GM19455 (cell line): ENCODE data around the gene GALNT17.

ENCODE experiments used
- ATAC-seq: cut with Tn5 transposase; IDR thresholded peaks from one replicate; pipeline ENCODE4 v1.9.1; 2021; ENCODE audit not compliant: unreplicated experiment

Gene GALNT17

DNA sequence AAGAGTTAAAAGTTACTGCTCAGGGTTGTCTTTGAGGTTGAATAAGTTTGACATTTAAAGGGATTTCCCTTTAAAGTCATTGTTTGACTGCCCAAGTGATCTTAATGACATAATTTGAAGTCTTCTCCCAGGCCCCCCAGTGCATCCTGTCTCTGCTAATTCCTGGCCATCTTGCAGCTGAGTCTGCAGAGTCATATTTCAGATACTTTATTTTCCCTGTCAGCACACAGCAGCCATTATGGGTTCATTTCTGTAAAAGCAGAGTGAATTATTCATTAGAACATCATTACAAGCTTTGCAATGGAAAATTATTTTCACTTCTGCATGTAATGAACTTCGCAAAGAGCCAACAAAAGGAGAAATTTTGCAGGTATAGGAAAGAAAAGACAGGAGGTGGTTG, 536.6 kb downstream of the GALNT17 start:
- ATAC-seq = no peak

DNA sequence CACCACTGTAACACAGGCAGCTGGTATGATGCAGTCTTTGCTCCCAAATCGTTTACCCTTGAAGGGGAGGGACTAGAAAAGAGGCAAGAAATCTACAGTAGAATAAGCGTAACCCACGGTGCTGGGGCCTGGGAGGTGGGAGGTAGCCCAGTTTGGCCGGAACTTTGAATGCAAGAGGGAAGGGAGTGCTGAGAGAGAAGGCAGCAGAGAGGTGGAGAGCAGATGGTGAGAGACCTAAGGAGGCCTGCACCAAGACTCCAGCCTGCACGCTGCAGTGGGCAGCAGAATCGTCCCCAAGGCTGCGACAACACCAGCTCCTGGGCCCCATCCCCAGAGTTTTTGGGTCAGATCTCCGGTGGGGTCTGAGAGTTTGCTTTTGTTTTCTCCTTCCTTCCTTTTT, 547.5 kb downstream of the GALNT17 start:
- ATAC-seq = no peak

DNA sequence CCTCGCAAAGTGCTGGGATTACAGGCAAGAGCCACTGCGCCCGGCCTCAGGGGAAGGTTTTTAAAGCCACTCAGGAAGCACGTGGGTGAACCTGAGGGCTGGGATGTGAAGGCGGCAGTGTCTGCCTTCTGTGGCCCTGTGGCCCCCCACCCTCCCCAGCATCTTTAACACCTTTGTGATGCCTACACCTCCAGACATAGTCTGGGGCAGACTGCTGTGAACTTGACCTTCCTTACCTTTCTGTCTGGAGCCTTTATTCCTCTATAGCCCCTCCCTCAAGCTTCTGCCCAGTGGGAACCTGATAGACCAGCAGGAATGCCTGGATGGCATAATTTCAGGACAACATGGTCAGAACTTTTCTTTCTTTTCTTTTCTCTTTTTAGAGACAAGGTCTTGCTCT, 550.2 kb downstream of the GALNT17 start:
- no peak for ATAC-seq

DNA sequence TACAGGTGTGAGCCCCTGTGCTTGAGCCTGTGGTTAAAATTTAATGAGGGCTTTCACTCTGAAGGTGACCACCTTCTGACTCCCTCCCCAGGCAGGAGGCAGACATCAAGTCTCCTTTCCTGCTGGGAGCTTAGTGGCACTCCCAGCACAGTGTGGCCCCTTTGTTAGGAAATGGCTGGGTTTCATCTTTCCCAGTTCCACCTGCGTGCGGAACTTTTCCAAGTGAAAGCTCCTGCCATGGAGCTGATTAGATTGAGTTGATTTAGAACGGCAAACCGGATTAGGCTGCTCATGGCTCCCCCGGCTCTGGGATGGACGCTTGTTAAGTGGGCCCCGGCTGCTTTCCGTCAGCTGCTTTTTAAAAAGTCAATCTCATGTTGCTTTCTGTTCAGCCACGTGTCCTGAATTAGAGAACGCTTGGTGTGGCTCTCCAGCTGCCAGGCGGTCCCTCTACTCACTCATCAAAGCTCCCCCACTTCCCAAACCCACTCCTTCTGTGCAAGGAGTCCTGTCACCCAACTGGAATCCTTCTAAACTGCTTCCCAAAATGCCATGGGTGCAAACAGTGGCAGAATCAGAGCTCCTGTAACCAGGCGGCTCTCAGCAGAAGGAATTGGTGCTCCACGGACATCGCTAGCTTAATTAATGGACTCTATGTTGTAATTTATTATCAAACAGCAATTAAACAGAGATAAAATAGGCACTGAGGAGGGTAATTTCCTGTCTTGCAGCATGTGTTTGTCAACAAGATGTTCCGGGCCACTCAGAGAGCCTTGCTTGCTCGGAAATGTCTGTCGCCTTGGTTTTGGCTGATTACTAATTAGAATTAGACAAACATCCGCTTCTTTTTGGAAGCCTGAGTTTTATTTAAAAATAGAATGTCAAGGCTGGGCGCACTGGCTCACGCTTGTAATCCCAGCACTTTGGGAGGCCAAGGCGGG, 551.2 kb downstream of the GALNT17 start:
- ATAC-seq = no peak

DNA sequence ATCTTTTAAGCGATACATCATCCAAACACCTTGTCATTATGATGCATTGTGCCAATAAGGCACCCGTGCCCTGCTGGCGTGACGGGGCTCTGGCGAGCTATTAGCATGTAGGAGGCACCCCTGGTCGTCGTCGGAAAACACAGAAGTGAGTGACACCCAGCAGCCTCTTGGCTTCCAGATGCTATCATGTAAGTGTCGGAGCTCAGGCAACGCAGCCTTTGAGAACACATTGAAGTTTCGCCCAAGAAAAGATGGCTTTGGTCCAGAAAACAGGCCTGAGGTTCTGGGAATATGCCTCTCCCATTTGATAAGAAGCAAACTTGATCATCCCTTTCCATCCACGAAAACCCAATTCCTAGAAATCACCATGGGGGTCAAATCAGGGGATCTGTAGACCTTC, 555.3 kb downstream of the GALNT17 start:
- no peak for ATAC-seq

DNA sequence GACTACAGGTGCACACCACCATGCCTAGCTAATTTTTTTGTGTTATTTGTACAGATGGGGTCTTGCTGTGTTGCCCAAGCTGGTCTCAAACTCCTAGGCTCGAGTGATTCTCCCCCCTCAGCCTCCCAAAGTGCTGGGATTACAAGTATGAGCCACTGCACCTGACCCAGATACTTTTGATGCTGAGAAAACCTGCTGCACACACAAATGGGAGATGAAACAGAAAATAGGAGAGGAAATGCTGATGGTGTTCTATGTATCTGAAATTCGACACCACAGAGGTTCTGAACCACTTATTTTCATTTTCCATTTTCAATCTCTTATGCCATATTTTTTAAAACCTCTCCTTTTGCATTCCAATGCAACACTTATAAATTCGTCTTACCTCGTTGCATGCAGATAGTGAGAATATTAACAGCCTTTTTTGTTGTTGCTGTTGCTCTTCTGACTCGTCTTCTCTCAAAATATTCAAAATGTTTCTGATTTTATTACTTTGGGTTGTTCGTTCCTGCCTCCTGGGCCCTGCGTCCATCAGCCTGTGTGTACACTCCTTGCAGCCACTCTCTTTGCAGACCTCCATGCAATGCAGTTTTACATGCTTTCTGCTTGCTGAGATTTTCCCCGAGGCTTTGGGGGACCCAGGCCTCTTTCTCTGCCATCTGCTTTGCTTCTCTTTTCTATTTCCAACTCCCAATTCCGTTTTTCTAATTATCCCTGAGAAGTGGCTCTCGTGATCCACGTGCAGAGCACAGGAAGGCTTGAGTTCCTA, 556.1 kb downstream of the GALNT17 start:
- no peak for ATAC-seq

DNA sequence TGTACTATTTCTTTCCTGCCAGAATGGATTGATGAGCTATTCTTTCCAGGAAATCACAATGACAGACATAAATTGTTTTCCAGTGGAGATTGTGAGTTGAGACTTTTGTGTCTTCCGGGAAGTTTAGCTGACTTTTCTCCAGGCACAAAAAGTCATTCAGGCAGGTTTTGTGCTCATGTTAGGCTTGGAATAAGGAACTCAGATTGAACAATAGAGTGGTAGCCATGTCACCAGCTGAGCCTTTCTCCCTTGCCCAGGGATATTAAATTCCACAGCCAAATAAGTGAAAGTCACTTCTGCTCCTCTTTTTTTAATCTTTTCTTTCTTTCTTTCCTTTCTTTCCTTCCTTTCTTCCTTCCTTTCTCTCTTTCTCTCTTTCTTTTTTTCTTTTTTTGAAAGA, 559.6 kb downstream of the GALNT17 start:
- ATAC-seq = no peak

DNA sequence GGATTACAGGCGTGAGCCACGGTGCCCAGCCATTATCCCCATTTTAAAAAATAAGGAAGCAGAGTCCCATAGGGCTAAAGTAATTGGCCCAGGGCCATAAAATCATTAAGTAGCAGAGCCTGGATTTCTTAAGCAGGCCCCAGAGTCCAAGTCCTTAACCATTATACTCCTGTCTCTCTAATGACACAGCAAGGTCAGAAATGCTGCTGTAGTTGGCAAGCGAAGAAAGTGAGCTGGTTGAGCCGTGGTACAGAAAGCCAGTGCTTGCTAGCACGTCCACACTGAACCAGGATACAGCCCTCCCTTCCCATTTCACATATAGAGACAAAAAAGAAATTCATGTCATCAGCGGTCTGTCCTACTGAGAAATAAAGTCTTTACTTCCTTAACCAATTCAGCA, 562.7 kb downstream of the GALNT17 start:
- no peak for ATAC-seq

DNA sequence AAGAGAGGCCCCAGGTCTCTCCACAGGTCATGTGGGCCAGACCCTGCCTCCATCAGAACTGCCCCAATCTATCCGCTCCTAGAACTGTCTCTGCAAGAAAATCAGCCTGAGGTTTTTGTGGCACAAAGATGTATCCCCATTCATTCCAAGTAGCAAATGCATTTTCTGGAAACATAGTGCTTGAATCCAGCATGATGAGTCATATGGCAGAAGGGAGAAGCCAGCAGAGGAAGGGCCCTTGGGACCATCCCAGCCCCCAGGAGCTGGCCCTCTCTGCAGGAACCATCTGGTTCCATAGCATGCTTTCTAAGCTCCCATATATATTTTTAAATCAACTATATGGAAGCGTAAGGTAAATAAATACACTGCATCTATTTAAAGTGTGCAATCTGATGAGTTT, 563.2 kb downstream of the GALNT17 start:
- ATAC-seq = no peak

DNA sequence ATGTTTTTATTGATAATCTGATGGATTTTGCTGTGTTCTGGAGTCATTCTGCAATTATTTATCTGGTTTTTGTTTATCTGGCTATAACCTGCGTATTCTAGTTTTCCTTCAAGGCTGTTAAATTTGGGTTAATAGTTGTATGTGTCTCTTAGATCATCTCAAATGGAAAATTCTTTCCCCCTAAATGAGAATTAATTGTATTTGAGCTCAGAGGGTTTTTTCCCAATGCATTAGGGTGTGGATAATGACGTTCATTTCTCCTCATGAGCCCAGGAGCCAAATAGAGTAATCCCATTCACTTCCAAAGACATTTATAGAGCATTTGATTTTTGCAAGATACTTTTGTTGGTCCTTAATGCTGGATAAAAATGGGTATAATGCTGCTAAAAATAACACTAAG, 564.6 kb downstream of the GALNT17 start:
- no peak for ATAC-seq

DNA sequence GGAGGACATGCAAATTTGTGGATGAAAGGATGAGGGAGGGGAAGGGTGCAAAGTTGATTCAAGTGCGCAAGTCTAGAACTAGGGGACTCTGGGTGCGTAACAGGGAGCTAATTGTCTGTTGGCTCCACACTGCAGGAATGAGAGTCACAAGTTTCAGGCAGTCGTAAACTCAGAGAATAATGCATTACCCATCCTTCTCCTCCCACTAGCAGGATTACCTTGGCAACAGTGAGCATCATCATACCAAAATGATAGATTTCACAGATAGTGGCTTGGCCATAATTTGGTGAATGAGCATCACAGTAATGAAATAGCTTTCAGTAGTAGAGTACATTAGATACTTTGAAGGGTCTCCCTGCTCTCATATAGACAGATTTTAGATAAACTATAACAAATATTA, 565.5 kb downstream of the GALNT17 start:
- no peak for ATAC-seq

DNA sequence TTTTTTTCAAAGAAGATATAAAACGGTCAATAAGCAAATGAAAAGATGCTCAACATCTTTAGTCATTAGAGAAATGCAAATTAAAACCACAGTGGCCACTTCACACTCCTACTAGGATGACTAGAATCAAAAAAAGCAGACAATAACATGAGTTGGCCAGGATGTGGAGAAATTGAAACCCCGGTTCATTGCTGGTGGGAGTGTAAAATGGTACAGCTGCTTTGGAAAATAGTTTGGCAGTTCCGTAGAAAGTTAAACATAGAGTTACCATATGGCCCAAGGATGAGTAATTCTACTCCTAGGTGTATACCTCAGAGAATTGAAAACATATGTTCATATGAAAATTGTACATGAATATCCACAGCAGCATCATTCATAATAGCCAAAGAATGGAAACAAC, 573.3 kb downstream of the GALNT17 start:
- no peak for ATAC-seq

DNA sequence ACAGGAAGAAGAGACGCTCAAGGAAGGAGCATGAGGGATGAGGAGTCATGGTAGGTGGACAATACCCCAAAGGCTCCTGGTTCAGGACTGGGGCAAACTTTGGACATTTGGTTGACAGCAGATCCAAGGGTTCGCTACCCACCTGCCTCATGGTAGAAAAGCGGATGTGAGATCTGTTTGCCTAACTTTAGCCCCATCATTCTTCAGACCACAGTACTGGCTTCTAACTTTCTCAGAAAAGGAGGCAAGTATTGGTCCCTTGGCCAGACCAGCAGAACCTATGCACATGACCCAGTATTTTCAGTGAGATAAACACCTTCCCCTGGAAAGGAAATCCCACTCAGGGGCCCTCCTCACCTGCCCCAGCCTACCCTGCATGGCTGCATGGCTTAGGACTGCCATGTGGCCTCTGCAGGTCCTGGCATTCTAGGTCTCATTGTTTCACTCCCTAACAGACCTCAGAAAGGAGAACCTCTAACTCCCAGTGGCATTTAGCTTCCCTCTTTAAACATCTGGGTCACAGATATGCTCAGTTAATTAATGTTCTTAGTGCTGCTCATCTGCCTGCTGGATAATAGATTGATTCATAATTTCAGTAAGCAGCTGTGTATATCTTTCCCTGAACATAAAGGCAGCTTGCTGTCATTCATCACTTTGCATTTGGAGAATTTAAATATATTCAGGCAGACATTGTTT, 574.1 kb downstream of the GALNT17 start:
- no peak for ATAC-seq

DNA sequence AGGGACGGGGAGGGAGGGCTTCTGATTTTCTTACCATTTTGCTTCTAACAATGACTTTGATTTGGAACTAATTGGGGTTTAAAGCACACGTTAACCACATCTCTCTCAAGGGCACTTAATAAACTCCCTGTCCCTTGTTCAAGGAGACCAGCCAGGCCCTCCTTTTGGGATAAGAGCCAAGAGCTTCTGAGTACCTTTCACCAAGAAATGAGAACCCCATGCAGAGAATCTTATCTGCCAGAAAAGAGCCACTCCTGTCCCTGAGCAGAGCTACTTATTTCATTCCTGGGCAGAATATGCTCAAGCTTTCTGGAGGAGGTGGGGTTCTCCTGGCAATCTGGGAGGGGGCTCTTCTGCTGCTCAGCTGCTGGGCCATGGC, 574.6 kb downstream of the GALNT17 start:
- no peak for ATAC-seq

DNA sequence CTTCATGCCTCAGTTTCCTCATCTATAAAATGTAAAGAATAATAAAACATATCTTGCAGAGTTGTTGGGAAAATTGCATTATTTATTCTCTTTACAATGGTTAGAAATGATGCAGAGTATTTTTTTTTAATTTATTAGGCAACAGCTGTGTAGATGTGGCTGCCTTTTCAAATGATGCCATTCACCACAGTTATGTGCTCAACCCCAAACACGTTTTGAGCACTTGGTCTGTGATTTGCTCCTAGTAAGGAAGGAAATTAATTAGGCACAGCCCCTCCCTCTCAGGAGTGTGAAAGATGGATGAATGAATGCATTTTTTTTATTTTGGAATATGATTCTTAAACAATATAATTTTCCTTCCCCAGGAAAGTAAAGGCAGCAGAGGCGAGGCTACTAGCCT, 575.1 kb downstream of the GALNT17 start:
- no peak for ATAC-seq

DNA sequence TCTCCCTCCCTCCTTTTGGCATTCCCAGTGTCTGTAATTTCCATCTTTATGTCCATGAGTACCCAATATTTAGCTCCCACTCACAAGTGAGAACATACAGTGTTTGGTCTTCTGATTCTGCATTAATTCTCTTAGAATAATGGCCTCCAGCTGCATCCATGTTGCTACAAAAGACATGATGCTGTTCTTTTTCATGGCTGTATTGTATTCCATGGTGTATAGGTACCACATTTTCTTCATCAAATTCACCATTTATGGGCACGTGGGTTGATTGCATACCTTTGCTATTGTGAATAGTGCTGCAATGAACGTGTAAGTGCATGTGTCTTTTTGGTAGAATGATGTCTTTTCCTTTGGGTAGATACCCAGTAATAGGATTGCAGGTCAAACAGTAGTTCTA, 576.8 kb downstream of the GALNT17 start:
- no peak for ATAC-seq

DNA sequence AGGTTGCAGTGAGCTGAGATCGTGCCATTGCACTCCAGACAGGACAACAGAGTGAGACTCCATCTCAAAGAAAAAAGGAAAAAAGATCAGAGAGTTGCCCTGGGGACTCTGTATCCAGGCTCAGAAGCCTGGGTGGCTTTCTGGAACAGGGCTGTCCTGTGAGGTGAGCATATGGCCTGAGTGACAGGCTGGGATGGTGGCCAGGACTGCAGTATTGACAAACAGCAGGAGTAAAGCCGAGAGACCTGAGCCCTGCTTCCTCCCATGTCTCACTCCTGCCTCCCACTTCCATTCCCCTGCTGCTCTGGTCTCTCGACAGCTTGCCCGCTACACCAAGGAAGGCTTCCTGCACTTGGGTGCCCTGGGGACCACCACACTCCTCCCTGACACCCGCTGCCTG, 578.5 kb downstream of the GALNT17 start:
- ATAC-seq = no peak

DNA sequence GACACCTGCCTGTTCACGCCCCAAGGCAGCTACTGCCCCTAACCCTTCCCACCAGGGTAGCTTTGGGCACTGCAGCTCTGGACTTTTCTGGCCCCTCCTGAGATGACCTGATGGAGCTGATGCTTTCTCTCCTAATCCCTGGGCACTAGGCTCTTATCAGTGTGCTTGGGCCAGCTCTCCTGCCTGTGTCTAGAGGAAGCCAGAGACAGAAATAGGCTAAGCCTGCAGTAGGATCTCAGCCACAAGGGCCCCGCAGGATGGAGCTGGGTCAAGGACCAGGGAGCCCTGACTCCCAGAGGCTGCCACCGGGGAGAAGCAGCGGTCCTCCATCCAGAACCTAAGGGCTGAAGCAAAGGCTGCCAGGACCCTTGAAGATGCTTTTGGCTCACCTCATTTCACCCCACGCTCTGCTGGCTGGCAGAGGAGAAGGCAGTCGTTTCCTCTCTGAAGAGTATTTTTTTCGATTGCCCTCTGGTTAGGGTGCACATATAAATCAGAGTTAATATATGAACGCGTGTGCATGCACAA, 580.8 kb downstream of the GALNT17 start:
- ATAC-seq = no peak

DNA sequence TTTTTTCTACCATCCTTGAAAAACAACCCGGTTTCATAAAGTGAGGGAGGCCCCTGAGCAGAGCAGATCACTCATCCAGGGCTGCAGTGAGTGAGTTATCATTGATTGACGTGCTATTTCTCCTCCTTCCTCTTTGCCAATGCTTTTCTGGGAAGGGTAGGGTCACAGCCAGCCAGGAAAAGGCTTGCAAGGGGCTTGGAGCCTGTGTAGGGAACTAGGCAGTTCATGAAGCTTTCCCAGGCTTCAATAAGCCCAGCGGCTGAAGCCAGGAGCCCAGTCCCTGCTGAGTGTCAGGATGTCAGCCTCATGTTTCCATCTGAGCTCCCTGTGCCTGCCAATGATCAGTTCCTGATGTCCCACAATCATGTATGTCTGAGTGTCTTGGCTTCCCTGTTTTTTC, 584.7 kb downstream of the GALNT17 start:
- ATAC-seq = no peak

DNA sequence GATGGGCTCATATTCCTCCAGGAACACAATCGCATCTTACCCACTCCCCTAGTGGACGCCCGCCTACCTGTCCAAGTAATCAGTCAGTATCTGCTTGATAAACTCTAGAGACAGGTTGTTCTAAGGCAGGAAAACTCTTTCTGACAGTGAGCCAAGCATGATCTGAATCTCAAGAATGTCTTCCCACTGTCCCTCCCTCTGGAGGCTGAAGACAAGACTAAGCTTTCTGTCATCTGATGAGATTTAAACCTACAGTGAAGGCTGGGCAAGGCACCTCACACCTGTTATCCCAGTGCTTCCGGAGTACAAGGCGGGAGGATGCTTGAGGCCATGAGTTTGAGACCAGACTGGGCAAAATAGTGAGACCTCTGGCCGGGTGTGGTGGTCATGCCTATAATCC, 586.6 kb downstream of the GALNT17 start:
- ATAC-seq = no peak

DNA sequence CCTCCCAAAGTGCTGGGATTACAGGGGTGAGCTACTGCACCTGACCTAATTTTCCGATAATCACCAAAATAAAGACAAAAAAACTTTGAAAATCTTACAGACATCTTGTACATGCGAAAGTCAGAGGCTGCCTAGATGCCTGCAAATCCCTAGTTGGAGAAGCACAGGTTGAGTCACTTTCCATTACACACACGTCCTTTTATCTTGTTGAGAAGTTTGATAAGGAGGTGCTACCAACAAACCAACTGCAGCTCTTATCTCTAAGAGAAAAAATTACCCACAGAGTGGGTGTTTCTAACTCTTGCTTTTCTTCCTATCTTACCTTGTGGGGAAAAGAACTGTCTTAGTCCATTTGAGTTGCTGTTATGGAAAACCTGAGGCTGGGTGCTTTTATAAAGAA, 589.8 kb downstream of the GALNT17 start:
- no peak for ATAC-seq

DNA sequence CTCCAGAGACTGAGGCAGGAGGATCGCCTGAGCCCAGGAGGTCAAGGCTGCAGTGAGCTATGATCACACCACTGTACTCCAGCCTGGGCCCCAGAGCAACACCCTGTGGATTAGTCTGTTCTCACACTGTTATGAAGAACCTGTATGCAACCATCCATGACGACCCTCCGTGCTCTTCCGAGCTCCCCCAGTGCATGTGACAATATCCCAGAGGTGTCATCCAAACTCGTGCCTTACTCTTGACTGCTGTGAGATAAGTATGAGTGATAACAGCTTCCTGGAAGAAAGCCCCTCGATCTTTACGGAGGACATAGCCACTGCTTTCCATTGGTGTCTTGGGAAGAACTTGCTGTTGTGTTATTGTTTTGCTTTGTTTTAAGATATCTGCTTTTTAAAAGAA, 591.9 kb downstream of the GALNT17 start:
- ATAC-seq = no peak
